HG02642 (cell line): ENCODE data around the gene ZBTB39.

Experiments
- ATAC-seq: cut with Tn5 transposase; IDR thresholded peaks from one replicate; pipeline ENCODE4 v1.9.1; 2021; ENCODE audit warnings: mild to moderate bottlenecking; ENCODE audit not compliant: unreplicated experiment, poor library complexity

Gene ZBTB39

GRCh38 chr12:56953314-56953713 lies 53.0 kb downstream of the ZBTB39 start:
- no peak for ATAC-seq

DNA sequence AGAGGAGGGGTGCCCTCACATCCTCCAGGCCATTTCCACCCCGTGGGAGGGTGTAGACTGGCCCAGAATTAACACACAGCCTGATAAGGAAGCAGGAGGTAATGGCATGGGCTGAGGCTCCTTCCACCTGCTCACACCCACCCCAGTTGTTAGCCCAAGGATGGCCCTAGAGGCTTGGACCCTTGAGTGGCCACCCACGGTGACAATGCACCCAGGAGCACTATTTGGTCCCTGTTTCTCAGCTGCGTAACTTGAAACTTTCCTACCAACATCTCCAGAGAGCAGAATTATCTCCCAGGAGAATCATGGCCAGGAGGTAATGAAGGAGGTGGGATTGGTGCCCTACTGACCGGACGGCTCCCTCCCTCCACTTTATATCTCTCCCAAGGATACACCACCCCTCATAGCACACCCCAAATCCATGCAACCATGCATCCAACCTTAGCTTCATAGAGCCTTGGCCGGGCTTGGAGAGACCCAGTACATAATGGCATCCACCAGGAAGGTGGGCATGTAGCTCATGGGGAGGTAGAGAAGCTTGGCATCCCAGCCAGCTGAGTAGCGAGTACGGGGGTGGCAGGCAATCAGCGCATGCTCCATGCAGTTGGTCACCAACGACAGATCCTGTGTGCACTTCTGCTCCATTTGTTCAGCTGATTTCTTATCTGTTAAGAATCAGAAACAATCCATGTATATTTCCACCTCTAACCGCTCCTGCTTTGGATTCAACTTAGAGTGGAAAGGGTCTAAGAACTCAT lies 54.6 kb downstream of the ZBTB39 start:
- ATAC-seq: no peak

GRCh38 chr12:56948881-56949280 lies 57.5 kb downstream of the ZBTB39 start:
- ATAC-seq: no peak
